ENCODE data around the gene PDC. TPM values are rescaled to one million over a fixed set of nuclear protein-coding genes. Genes with fewer than 3 reads are reported as not detected.

Gene PDC
- total and polyA plus RNA-seq, 2 experiments from 2014 or later = not detected

- no peak for DNase-seq (ENCODE audit: low spot score)
Observed at GRCh38 chr1:186499571-186499970, 38.7 kb upstream of the PDC start.

GRCh38 chr1:186498695-186499389, 37.9 kb upstream of the PDC start:
- Histone ChIP-seq H3K9me3 (ENCODE audit: low read depth) (no peaks in the 10 kb centered on the region), H3K27me3 (no peaks in the 10 kb centered on the region), H3K27ac (peak overlapping the region; percentile 67), H3K4me1 (ENCODE audit: insufficient read depth) (peaks cover 21% of the 10 kb centered on the region), H4K20me1 (ENCODE audit: insufficient read depth, poor library complexity, severe bottlenecking) (no peaks in the 10 kb centered on the region), H2AFZ (no peak overlapping the region), H3K4me3 (no peak overlapping the region), H3K9me2 (replicated peaks; ENCODE audit: insufficient read depth) (no peaks in the 10 kb centered on the region), H3K36me3 (replicated peaks; ENCODE audit: insufficient read depth, low read depth) (no peaks in the 10 kb centered on the region), H3K79me2 (no peaks in the 10 kb centered on the region), H3K4me2 (no peak overlapping the region)
- 49% methylated on average over 4 of the region's 4 CpGs for WGBS (ENCODE audit: low lambda C conversion rate, missing lambda C conversion rate)
- DNase-seq (ENCODE audit: low spot score) = peak; percentile 21
- TF ChIP-seq CTCF (IDR thresholded peaks at IDR 0.05; ENCODE audit: poor library complexity) = no peak
- TF ChIP-seq EZH2 (IDR thresholded peaks at IDR 0.05; ENCODE audit: borderline replicate concordance) = no peak
- TF ChIP-seq EZH2phosphoT487 (IDR thresholded peaks at IDR 0.05; ENCODE audit: low read depth, severe bottlenecking, unreplicated experiment) = no peak

More at GRCh38 chr1:186499571-186499970, 38.7 kb upstream of the PDC start:
- Histone ChIP-seq H3K4me2 (no peak overlapping the region), H3K4me1 (ENCODE audit: insufficient read depth) (peaks cover 21% of the 10 kb centered on the region), H3K27me3 (no peaks in the 10 kb centered on the region), H4K20me1 (ENCODE audit: insufficient read depth, poor library complexity, severe bottlenecking) (no peaks in the 10 kb centered on the region), H3K9me2 (replicated peaks; ENCODE audit: insufficient read depth) (no peaks in the 10 kb centered on the region), H3K4me3 (no peak overlapping the region), H2AFZ (no peak overlapping the region), H3K36me3 (replicated peaks; ENCODE audit: insufficient read depth, low read depth) (no peaks in the 10 kb centered on the region), H3K79me2 (no peaks in the 10 kb centered on the region), H3K9me3 (ENCODE audit: low read depth) (no peaks in the 10 kb centered on the region), H3K27ac (peak overlapping the region; percentile 67)
- TF ChIP-seq EZH2 (IDR thresholded peaks at IDR 0.05; ENCODE audit: borderline replicate concordance) (no peak), EZH2phosphoT487 (IDR thresholded peaks at IDR 0.05; ENCODE audit: low read depth, severe bottlenecking, unreplicated experiment) (no peak), CTCF (IDR thresholded peaks at IDR 0.05; ENCODE audit: poor library complexity) (no peak)
- WGBS (ENCODE audit: low lambda C conversion rate, missing lambda C conversion rate) = 72% methylated on average over 1 of the region's 1 CpG

GRCh38 chr1:186498071-186498470, 37.2 kb upstream of the PDC start:
- H3K27me3 ChIP-seq = no peaks in the 10 kb centered on the region
- H3K4me2 ChIP-seq = no peak overlapping the region
- H3K27ac ChIP-seq = peak overlapping the region; percentile 67
- peaks cover 27% of the 10 kb centered on the region for H3K4me1 ChIP-seq (ENCODE audit: insufficient read depth)
- no peak overlapping the region for H3K4me3 ChIP-seq
- DNase-seq (ENCODE audit: low spot score) = no peak
- 90% methylated on average over 4 of the region's 4 CpGs for WGBS (ENCODE audit: low lambda C conversion rate, missing lambda C conversion rate)
- H2AFZ ChIP-seq = no peak overlapping the region
- H3K36me3 ChIP-seq (replicated peaks; ENCODE audit: insufficient read depth, low read depth) = no peaks in the 10 kb centered on the region
- no peaks in the 10 kb centered on the region for H4K20me1 ChIP-seq (ENCODE audit: insufficient read depth, poor library complexity, severe bottlenecking)
- no peaks in the 10 kb centered on the region for H3K9me2 ChIP-seq (replicated peaks; ENCODE audit: insufficient read depth)
- H3K9me3 ChIP-seq (ENCODE audit: low read depth) = no peaks in the 10 kb centered on the region
- H3K79me2 ChIP-seq = no peaks in the 10 kb centered on the region
- TF ChIP-seq EZH2 (IDR thresholded peaks at IDR 0.05; ENCODE audit: borderline replicate concordance) (no peak), CTCF (IDR thresholded peaks at IDR 0.05; ENCODE audit: poor library complexity) (no peak), EZH2phosphoT487 (IDR thresholded peaks at IDR 0.05; ENCODE audit: low read depth, severe bottlenecking, unreplicated experiment) (no peak)
